Measurements from ENCODE around the gene TMEM150C. TPM values are rescaled to one million over a fixed set of nuclear protein-coding genes. Genes with fewer than 3 reads are reported as not detected.

Gene TMEM150C
- total RNA-seq, 1 donor from 2014 or later = 8.5 TPM

GRCh38 chr4:82463221-82463620 is 98.6 kb downstream of the TMEM150C start:
- H3K27ac Mint-ChIP-seq (ENCODE audit: unreplicated experiment) = no peak overlapping the region
- H3K27me3 Mint-ChIP-seq (ENCODE audit: low read depth) = no peaks in the 10 kb centered on the region
- no peak overlapping the region for H3K4me3 Mint-ChIP-seq
- no peak for DNase-seq (ENCODE audit: low read depth, low spot score)
- H3K36me3 Mint-ChIP-seq (ENCODE audit: low read depth) = peaks cover 13% of the 10 kb centered on the region
- TF ChIP-seq, protein P1, sequence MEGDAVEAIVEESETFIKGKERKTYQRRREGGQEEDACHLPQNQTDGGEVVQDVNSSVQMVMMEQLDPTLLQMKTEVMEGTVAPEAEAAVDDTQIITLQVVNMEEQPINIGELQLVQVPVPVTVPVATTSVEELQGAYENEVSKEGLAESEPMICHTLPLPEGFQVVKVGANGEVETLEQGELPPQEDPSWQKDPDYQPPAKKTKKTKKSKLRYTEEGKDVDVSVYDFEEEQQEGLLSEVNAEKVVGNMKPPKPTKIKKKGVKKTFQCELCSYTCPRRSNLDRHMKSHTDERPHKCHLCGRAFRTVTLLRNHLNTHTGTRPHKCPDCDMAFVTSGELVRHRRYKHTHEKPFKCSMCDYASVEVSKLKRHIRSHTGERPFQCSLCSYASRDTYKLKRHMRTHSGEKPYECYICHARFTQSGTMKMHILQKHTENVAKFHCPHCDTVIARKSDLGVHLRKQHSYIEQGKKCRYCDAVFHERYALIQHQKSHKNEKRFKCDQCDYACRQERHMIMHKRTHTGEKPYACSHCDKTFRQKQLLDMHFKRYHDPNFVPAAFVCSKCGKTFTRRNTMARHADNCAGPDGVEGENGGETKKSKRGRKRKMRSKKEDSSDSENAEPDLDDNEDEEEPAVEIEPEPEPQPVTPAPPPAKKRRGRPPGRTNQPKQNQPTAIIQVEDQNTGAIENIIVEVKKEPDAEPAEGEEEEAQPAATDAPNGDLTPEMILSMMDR (conservative IDR thresholded peaks at IDR 0.05) = no peak
- peaks cover 18% of the 10 kb centered on the region for H3K4me1 Mint-ChIP-seq
- peaks cover 2% of the 10 kb centered on the region for H3K9me3 Mint-ChIP-seq

GRCh38 chr4:82462415-82462831 is 99.4 kb downstream of the TMEM150C start:
- H3K36me3 Mint-ChIP-seq (ENCODE audit: low read depth) = peaks cover 9% of the 10 kb centered on the region
- no peaks in the 10 kb centered on the region for H3K9me3 Mint-ChIP-seq
- peaks cover 18% of the 10 kb centered on the region for H3K4me1 Mint-ChIP-seq
- H3K27ac Mint-ChIP-seq (ENCODE audit: unreplicated experiment) = no peak overlapping the region
- H3K4me3 Mint-ChIP-seq = no peak overlapping the region
- peak; percentile 97 for DNase-seq (ENCODE audit: low read depth, low spot score)
- no peaks in the 10 kb centered on the region for H3K27me3 Mint-ChIP-seq (ENCODE audit: low read depth)
- TF ChIP-seq, protein P1 (conservative IDR thresholded peaks at IDR 0.05) = peak; percentile 94

- Mint-ChIP-seq H3K27me3 (ENCODE audit: low read depth) (no peaks in the 10 kb centered on the region), H3K9me3 (no peaks in the 10 kb centered on the region), H3K4me3 (no peak overlapping the region), H3K4me1 (peaks cover 18% of the 10 kb centered on the region), H3K36me3 (ENCODE audit: low read depth) (peaks cover 9% of the 10 kb centered on the region), H3K27ac (ENCODE audit: unreplicated experiment) (no peak overlapping the region)
- TF ChIP-seq, protein P1 (conservative IDR thresholded peaks at IDR 0.05) = no peak
- DNase-seq (ENCODE audit: low read depth, low spot score) = no peak
These were observed 100.1 kb downstream of the TMEM150C start for GRCh38 chr4:82461710-82462109.

DNA sequence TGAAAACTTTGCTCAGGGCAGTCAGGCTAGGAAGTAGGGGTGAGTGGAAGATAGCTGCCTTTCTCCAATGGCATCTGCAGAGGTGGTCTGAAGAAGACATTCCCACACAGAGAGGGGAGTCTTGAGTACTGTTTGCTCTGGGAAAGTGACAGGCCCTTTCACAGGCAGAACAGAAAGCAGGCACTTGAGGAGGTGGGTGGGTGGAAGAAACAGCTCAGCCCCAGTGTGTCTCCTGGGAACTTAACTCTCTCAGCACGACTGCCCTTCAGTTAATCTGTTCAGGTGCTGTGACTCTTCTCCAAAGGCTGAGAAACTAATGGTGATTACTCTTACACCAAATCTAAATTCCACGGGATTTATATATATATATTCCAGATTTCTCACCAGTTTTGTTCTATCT is 103.1 kb downstream of the TMEM150C start:
- H3K9me3 Mint-ChIP-seq = no peaks in the 10 kb centered on the region

GRCh38 chr4:82457266-82457665 is 104.5 kb downstream of the TMEM150C start:
- no peak overlapping the region for H3K27ac Mint-ChIP-seq (ENCODE audit: unreplicated experiment)
- H3K36me3 Mint-ChIP-seq (ENCODE audit: low read depth) = peaks cover 3% of the 10 kb centered on the region
- H3K4me3 Mint-ChIP-seq = no peak overlapping the region
- H3K9me3 Mint-ChIP-seq = no peaks in the 10 kb centered on the region
- no peaks in the 10 kb centered on the region for H3K27me3 Mint-ChIP-seq (ENCODE audit: low read depth)
- peaks cover under 1% of the 10 kb centered on the region for H3K4me1 Mint-ChIP-seq
- DNase-seq (ENCODE audit: low read depth, low spot score) = no peak
- TF ChIP-seq, protein P1 (conservative IDR thresholded peaks at IDR 0.05) = no peak

More for the DNA sequence above, 103.1 kb downstream of the TMEM150C start:
- no peaks in the 10 kb centered on the region for H3K27me3 Mint-ChIP-seq (ENCODE audit: low read depth)
- peaks cover 6% of the 10 kb centered on the region for H3K36me3 Mint-ChIP-seq (ENCODE audit: low read depth)
- no peak overlapping the region for H3K4me3 Mint-ChIP-seq
- DNase-seq (ENCODE audit: low read depth, low spot score) = no peak
- TF ChIP-seq, protein P1 (conservative IDR thresholded peaks at IDR 0.05) = no peak
- no peak overlapping the region for H3K27ac Mint-ChIP-seq (ENCODE audit: unreplicated experiment)
- peaks cover 6% of the 10 kb centered on the region for H3K4me1 Mint-ChIP-seq

GRCh38 chr4:82452026-82452425 is 109.8 kb downstream of the TMEM150C start:
- H3K27me3 Mint-ChIP-seq (ENCODE audit: low read depth) = no peaks in the 10 kb centered on the region
- no peak overlapping the region for H3K27ac Mint-ChIP-seq (ENCODE audit: unreplicated experiment)
- H3K36me3 Mint-ChIP-seq (ENCODE audit: low read depth) = peaks cover 22% of the 10 kb centered on the region
- H3K9me3 Mint-ChIP-seq = no peaks in the 10 kb centered on the region
- H3K4me3 Mint-ChIP-seq = no peak overlapping the region
- DNase-seq (ENCODE audit: low read depth, low spot score) = no peak
- H3K4me1 Mint-ChIP-seq = peaks cover 3% of the 10 kb centered on the region
- TF ChIP-seq, protein P1 (conservative IDR thresholded peaks at IDR 0.05) = no peak

All from neural crest cell (in vitro differentiated cells).